ENCODE results near the gene CARMIL1.
"Not testable (repeated sequence)": the region's sequence is repeated elsewhere in the genome, so short reads cannot be mapped to it uniquely, and the experiment has no call there.

The CARMIL1 gene

GRCh38 chr6:25278261-25278913 is 787 bp upstream of the CARMIL1 start:
- DNase-seq, result peak; percentile 85

- DNase-seq, result peak; percentile 7
These were observed 672 bp downstream of the CARMIL1 start for GRCh38 chr6:25279748-25280343.

GRCh38 chr6:25280344-25281074 is 1.3 kb downstream of the CARMIL1 start:
- peak; percentile 65 for DNase-seq

GRCh38 chr6:25286891-25287290 is 7.7 kb downstream of the CARMIL1 start:
- DNase-seq, result no peak

- no peak for DNase-seq
These were observed 8.8 kb downstream of the CARMIL1 start for GRCh38 chr6:25287941-25288340.

GRCh38 chr6:25288518-25288917 is 9.3 kb downstream of the CARMIL1 start:
- no peak for DNase-seq

- no peak for DNase-seq
These were observed 11.3 kb downstream of the CARMIL1 start for GRCh38 chr6:25290306-25291060.

GRCh38 chr6:25292384-25292783 is 13.2 kb downstream of the CARMIL1 start:
- DNase-seq, result no peak

GRCh38 chr6:25295651-25296050 is 16.5 kb downstream of the CARMIL1 start:
- no peak for DNase-seq

- no peak for DNase-seq
These were observed 17.2 kb downstream of the CARMIL1 start for GRCh38 chr6:25296217-25296905.

- no peak for DNase-seq
These were observed 17.9 kb downstream of the CARMIL1 start for GRCh38 chr6:25297039-25297441.

- no peak for DNase-seq
These were observed 18.8 kb downstream of the CARMIL1 start for GRCh38 chr6:25297823-25298522.

GRCh38 chr6:25298523-25298865 is 19.3 kb downstream of the CARMIL1 start:
- DNase-seq, result not testable (repeated sequence)

- DNase-seq, result no peak
These were observed 22.2 kb downstream of the CARMIL1 start for GRCh38 chr6:25301362-25301761.

GRCh38 chr6:25302151-25302550 is 23.0 kb downstream of the CARMIL1 start:
- DNase-seq, result no peak

- peak; percentile 83 for DNase-seq
These were observed 23.5 kb downstream of the CARMIL1 start for GRCh38 chr6:25302677-25303128.

- DNase-seq, result no peak
These were observed 24.1 kb downstream of the CARMIL1 start for GRCh38 chr6:25303254-25303653.

- DNase-seq, result no peak
These were observed 27.2 kb downstream of the CARMIL1 start for GRCh38 chr6:25306379-25306778.

GRCh38 chr6:25307805-25308494 is 28.8 kb downstream of the CARMIL1 start:
- no peak for DNase-seq

- DNase-seq, result no peak
These were observed 30.7 kb downstream of the CARMIL1 start for GRCh38 chr6:25309886-25310285.

GRCh38 chr6:25311331-25311840 is 32.2 kb downstream of the CARMIL1 start:
- DNase-seq, result peak; percentile 54
